ENCODE data around the gene SLC23A2.

The SLC23A2 gene

DNA sequence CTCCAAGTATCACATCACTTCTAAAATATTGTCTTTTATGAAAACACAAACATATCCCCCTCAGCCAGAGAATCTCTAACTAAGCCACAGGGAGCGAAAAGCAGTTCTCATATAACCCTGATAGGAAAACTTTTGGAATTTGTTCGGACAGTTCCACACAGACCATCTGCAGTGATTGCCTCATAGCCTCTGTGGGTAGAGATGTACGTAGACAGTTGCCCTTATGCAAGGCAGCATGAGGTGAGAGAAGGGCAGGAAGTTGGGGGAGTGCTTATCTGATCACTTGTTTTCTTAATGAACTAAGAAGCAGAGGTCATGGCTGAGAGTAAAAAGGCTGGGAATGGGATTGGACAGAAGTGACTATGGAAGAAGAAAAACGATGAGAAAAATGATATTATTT is 39.6 kb downstream of the SLC23A2 start:
- Histone ChIP-seq H3K9me3 (ENCODE audit: control insufficient read depth, insufficient read depth, low read depth, low read length) (no peaks in the 10 kb centered on the region), H3K4me3 (ENCODE audit: low read depth, low read length) (no peak overlapping the region), H3K27ac (ENCODE audit: extremely low read depth, low read depth, low read length) (no peak overlapping the region), H3K36me3 (ENCODE audit: control insufficient read depth in 2 of 2, insufficient read depth in 1 of 2, low read length in 2 of 2) (no peaks in the 10 kb centered on the region), H3K4me1 (ENCODE audit: control insufficient read depth, insufficient read depth, low read length) (peaks cover 3% of the 10 kb centered on the region; the same call in 1 of the 2 replicates)
- ChIA-PET POLR2A (no interaction called here), CTCF (interaction anchor here (0.6 kb wide), 1 partner anchor 9 kb away, joined by 4 read pairs; no protein-coding TSS in a partner anchor)
- TF ChIP-seq, protein P1, sequence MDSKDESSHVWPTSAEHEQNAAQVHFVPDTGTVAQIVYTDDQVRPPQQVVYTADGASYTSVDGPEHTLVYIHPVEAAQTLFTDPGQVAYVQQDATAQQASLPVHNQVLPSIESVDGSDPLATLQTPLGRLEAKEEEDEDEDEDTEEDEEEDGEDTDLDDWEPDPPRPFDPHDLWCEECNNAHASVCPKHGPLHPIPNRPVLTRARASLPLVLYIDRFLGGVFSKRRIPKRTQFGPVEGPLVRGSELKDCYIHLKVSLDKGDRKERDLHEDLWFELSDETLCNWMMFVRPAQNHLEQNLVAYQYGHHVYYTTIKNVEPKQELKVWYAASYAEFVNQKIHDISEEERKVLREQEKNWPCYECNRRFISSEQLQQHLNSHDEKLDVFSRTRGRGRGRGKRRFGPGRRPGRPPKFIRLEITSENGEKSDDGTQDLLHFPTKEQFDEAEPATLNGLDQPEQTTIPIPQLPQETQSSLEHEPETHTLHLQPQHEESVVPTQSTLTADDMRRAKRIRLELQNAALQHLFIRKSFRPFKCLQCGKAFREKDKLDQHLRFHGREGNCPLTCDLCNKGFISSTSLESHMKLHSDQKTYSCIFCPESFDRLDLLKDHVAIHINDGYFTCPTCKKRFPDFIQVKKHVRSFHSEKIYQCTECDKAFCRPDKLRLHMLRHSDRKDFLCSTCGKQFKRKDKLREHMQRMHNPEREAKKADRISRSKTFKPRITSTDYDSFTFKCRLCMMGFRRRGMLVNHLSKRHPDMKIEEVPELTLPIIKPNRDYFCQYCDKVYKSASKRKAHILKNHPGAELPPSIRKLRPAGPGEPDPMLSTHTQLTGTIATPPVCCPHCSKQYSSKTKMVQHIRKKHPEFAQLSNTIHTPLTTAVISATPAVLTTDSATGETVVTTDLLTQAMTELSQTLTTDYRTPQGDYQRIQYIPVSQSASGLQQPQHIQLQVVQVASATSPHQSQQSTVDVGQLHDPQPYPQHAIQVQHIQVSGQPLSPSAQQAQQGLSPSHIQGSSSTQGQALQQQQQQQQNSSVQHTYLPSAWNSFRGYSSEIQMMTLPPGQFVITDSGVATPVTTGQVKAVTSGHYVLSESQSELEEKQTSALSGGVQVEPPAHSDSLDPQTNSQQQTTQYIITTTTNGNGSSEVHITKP (tag by site-specific recombination; IDR thresholded peaks at IDR 0.05): peak; percentile 34; the same call in 1 of the 2 replicates
- TF ChIP-seq GLI2 (tag by site-specific recombination; IDR thresholded peaks at IDR 0.05; ENCODE audit: borderline replicate concordance, low read depth): no peak

DNA sequence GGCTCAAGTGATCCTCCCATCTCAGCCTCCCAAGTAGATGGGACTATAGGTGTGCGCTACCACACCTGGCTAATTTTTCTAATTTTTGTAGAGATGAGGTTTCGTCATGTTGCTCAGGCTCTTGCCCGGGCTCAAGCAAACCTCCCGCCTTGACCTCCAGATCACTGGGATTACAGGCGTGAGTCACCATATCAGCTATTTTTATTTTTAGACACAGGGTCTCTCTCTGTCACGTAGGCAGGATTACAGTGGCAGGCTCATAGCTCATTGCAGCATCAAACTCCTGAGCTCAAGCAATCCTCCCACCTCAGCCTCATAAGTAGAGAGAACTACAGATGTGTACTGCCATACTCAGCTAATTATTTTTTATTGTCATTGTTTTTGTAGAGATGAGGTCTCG is 41.7 kb downstream of the SLC23A2 start:
- CTCF ChIA-PET: interaction anchor here (0.6 kb wide), 1 partner anchor 10 kb away, joined by 3 read pairs; no protein-coding TSS in a partner anchor
- POLR2A ChIA-PET: no interaction called here
- no peaks in the 10 kb centered on the region for H3K36me3 ChIP-seq (ENCODE audit: control insufficient read depth in 2 of 2, insufficient read depth in 1 of 2, low read length in 2 of 2)
- TF ChIP-seq ZNF747 (tag by site-specific recombination; IDR thresholded peaks at IDR 0.05) (no peak), ZNF76 (tag by site-specific recombination; IDR thresholded peaks at IDR 0.05; ENCODE audit: borderline replicate concordance, low read depth) (no peak), MEIS1 (CRISPR knock-in tag; IDR thresholded peaks at IDR 0.05; ENCODE audit: borderline replicate concordance) (no peak), ZNF335 (tag by site-specific recombination; conservative IDR thresholded peaks at IDR 0.05) (no peak), ZNF155 (tag by site-specific recombination; IDR thresholded peaks at IDR 0.05) (no peak), OVOL3 (tag by site-specific recombination; IDR thresholded peaks at IDR 0.05) (no peak), ZNF624 (tag by site-specific recombination; IDR thresholded peaks at IDR 0.05) (no peak), ZNF2 (tag by site-specific recombination; IDR thresholded peaks at IDR 0.05) (no peak), ZNF777 (tag by site-specific recombination; IDR thresholded peaks at IDR 0.05; ENCODE audit: borderline replicate concordance) (no peak), SCRT1 (tag by site-specific recombination; IDR thresholded peaks at IDR 0.05; ENCODE audit: borderline replicate concordance) (no peak), TRIM28 (IDR thresholded peaks at IDR 0.05; ENCODE audit: borderline replicate concordance, low read length) (no peak), YY1 (tag by site-specific recombination; IDR thresholded peaks at IDR 0.05) (no peak), ZNF19 (tag by site-specific recombination; IDR thresholded peaks at IDR 0.05; ENCODE audit: low read depth) (no peak)
- TF ChIP-seq, protein P2, sequence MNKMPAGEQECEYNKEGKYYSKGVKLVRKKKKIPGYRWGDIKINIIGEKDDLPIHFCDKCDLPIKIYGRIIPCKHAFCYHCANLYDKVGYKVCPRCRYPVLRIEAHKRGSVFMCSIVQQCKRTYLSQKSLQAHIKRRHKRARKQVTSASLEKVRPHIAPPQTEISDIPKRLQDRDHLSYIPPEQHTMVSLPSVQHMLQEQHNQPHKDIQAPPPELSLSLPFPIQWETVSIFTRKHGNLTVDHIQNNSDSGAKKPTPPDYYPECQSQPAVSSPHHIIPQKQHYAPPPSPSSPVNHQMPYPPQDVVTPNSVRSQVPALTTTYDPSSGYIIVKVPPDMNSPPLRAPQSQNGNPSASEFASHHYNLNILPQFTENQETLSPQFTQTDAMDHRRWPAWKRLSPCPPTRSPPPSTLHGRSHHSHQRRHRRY (tag by site-specific recombination; IDR thresholded peaks at IDR 0.05): no peak
- TF ChIP-seq, protein P3, sequence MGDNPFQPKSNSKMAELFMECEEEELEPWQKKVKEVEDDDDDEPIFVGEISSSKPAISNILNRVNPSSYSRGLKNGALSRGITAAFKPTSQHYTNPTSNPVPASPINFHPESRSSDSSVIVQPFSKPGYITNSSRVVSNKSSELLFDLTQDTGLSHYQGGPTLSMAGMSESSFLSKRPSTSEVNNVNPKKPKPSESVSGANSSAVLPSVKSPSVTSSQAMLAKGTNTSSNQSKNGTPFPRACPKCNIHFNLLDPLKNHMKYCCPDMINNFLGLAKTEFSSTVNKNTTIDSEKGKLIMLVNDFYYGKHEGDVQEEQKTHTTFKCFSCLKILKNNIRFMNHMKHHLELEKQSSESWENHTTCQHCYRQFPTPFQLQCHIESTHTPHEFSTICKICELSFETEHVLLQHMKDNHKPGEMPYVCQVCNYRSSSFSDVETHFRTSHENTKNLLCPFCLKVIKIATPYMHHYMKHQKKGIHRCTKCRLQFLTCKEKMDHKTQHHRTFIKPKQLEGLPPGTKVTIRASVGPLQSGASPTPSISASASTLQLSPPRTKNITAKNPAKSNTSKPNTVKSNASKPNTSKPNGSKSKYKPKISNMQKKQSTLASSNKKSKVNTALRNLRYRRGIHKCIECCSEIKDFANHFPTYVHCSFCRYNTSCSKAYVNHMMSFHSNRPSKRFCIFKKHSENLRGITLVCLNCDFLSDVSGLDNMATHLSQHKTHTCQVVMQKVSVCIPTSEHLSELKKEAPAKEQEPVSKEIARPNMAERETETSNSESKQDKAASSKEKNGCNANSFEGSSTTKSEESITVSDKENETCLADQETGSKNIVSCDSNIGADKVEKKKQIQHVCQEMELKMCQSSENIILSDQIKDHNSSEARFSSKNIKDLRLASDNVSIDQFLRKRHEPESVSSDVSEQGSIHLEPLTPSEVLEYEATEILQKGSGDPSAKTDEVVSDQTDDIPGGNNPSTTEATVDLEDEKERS (tag by site-specific recombination; IDR thresholded peaks at IDR 0.05): no peak
- no peak overlapping the region for H3K4me3 ChIP-seq (ENCODE audit: low read depth, low read length)
- no peaks in the 10 kb centered on the region for H3K9me3 ChIP-seq (ENCODE audit: control insufficient read depth, insufficient read depth, low read depth, low read length)
- H3K4me1 ChIP-seq (ENCODE audit: control insufficient read depth, insufficient read depth, low read length): peaks cover 3% of the 10 kb centered on the region; the same call in 1 of the 2 replicates
- H3K27ac ChIP-seq (ENCODE audit: extremely low read depth, low read depth, low read length): no peak overlapping the region

Measured in HEK293 (cell line).